Measurements from ENCODE around the gene RPS6KA3. TPM values are rescaled to one million over a fixed set of nuclear protein-coding genes. Genes with fewer than 3 reads are reported as not detected.

The RPS6KA3 gene
- total RNA-seq, 1 experiment from 2014 or later = 35.5 TPM

DNA sequence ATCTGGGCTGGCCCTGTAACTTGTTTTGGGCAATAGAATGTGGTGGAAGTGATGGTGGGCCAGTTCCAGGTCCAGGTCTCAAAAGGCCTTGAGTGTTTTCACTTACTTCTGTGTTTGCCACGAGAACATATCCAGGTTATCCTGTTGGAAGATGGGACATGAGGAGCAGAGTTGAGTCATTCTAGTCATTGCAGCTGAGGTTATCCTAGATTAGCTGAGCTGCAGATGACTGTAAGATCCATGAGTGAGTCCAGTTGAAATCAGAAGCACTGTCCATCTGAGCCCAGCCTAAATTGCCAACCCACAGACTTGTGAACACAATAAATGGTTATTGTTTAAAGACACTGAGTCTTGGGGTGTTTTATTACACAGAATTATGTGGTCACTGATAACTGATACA, 45.3 kb upstream of the RPS6KA3 start:
- Histone ChIP-seq H3K9ac (ENCODE audit: low read length) (no peak overlapping the region), H3K27me3 (ENCODE audit: insufficient read depth, low read length) (no peaks in the 10 kb centered on the region), H3K9me3 (ENCODE audit: control insufficient read depth in 1 of 2, insufficient read depth in 1 of 2, low read depth in 1 of 2, low read length in 2 of 2) (no peaks in the 10 kb centered on the region), H4K20me1 (ENCODE audit: insufficient read depth) (no peaks in the 10 kb centered on the region), H3K36me3 (ENCODE audit: control insufficient read depth in 1 of 2, insufficient read depth in 2 of 2, low read length in 2 of 2) (no peaks in the 10 kb centered on the region), H3K4me1 (ENCODE audit: control insufficient read depth in 1 of 2, insufficient read depth in 2 of 2, low read length in 2 of 2) (no peaks in the 10 kb centered on the region), H3K4me2 (ENCODE audit: low read length) (no peak overlapping the region), H2AFZ (ENCODE audit: low read depth, low read length, poor library complexity, severe bottlenecking) (no peak overlapping the region), H3K4me3 (replicated peaks in 1 of 2; ENCODE audit: low read depth in 1 of 2, low read length in 2 of 2) (no peak overlapping the region), H3K79me2 (ENCODE audit: insufficient read depth, low read length) (no peaks in the 10 kb centered on the region), H3K9me2 (ENCODE audit: insufficient read depth) (no peaks in the 10 kb centered on the region), H3K27ac (ENCODE audit: low read depth, low read length) (no peak overlapping the region)
- no peak for TF ChIP-seq ZFX (IDR thresholded peaks at IDR 0.05)
- TF ChIP-seq EGR1 (IDR thresholded peaks at IDR 0.05; ENCODE audit: low read depth) = no peak
- TF ChIP-seq, protein P1, sequence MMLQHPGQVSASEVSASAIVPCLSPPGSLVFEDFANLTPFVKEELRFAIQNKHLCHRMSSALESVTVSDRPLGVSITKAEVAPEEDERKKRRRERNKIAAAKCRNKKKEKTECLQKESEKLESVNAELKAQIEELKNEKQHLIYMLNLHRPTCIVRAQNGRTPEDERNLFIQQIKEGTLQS (IDR thresholded peaks at IDR 0.05) = no peak
- TF ChIP-seq ZNF274 (IDR thresholded peaks at IDR 0.05; ENCODE audit: low read depth, low read length) = no peak
- TF ChIP-seq RAD21 (IDR thresholded peaks at IDR 0.05; ENCODE audit: low read depth) = no peak
- no peak for TF ChIP-seq POLR2AphosphoS5 (IDR thresholded peaks at IDR 0.05; ENCODE audit: low read depth, low read length)
- TF ChIP-seq REST (IDR thresholded peaks at IDR 0.05; ENCODE audit: low read depth) = no peak
- no peak for TF ChIP-seq SP1 (IDR thresholded peaks at IDR 0.05; ENCODE audit: low read depth)
- no peak for TF ChIP-seq EZH2phosphoT487 (IDR thresholded peaks at IDR 0.05; ENCODE audit: borderline replicate concordance)
- TF ChIP-seq CTCF (IDR thresholded peaks at IDR 0.05 in 2 of 3, conservative IDR thresholded peaks at IDR 0.05 in 1 of 3; ENCODE audit: borderline replicate concordance in 1 of 3, insufficient read depth in 1 of 3, low read depth in 2 of 3, low read length in 2 of 3) = no peak
- no peak for TF ChIP-seq ELF1 (IDR thresholded peaks at IDR 0.05; ENCODE audit: borderline replicate concordance, low read depth)
- TF ChIP-seq EZH2 (IDR thresholded peaks at IDR 0.05) = no peak
- TF ChIP-seq FOSL1 (IDR thresholded peaks at IDR 0.05; ENCODE audit: low read depth) = no peak
- TF ChIP-seq SIN3A (IDR thresholded peaks at IDR 0.05; ENCODE audit: low read depth) = no peak
- TF ChIP-seq SRF (IDR thresholded peaks at IDR 0.05; ENCODE audit: low read depth) = no peak
- intact Hi-C loops (cut with micrococcal nuclease) = no loop called here
- ChIA-PET CTCF (no interaction called here), POLR2A (no interaction called here), RAD21 (ENCODE audit: low non-redundant PET in 1 of 2, low total read pairs in 2 of 2, uncharacterized antibody in 2 of 2, unreplicated experiment in 2 of 2) (no interaction called here)
- no TSS peak for BruUV-seq (replicated peaks)
- no peak for ATAC-seq
- DNase-seq (ENCODE audit: low read depth, low spot score) = no peak

All from HCT116 (cell line).